Kidney (tissue), 11 donors: ENCODE data around the gene RGPD6. TPM values are rescaled to one million over a fixed set of nuclear protein-coding genes. Genes with fewer than 3 reads are reported as not detected.
"Not testable (repeated sequence)": the region's sequence is repeated elsewhere in the genome, so short reads cannot be mapped to it uniquely, and the experiment has no call there.

Experiments used
- DNase-seq, 5 donors: peaks; one replicate each; pipeline ENCODE4 v3.0.0-alpha.2; 2013 to 2020
- FAIRE-seq: peaks from 2 replicates; lab custom pipeline; 2012; peaks lifted over from hg19 to GRCh38; lab: Jason Lieb, UNC
- H3K27ac ChIP-seq, 2 donors: one replicate each; pipeline ENCODE4 v1.7.0; 2013; ENCODE audit warnings: low read depth in 2 of 2, low read length in 2 of 2, inconsistent platforms in 1 of 2
- H3K27me3 ChIP-seq: one replicate; pipeline ENCODE4 v1.7.1; 2013; ENCODE audit warnings: low read length, inconsistent platforms; ENCODE audit not compliant: control insufficient read depth, insufficient read depth
- H3K36me3 ChIP-seq, 3 donors: one replicate each; pipeline versions ENCODE4 v1.7.0 to v1.7.1; 2013; ENCODE audit warnings: low read length in 3 of 3, control low read depth in 1 of 3, inconsistent platforms in 1 of 3; ENCODE audit not compliant: insufficient read depth in 3 of 3, control insufficient read depth in 2 of 3
- H3K4me1 ChIP-seq, 3 donors: one replicate each; pipeline versions ENCODE4 v1.7.0 to v1.7.1; 2013; ENCODE audit warnings: low read length in 3 of 3, inconsistent platforms in 1 of 3, low read depth in 1 of 3; ENCODE audit not compliant: control insufficient read depth in 2 of 3, insufficient read depth in 2 of 3
- H3K4me3 ChIP-seq, 3 donors: one replicate each; pipeline versions ENCODE4 v1.7.0 to v1.8.1; 2013; ENCODE audit warnings: low read length in 3 of 3, control low read depth in 1 of 3, inconsistent platforms in 1 of 3
- H3K9ac ChIP-seq, 3 donors: one replicate each; pipeline versions ENCODE4 v1.7.0 to v1.7.1; 2013; ENCODE audit warnings: low read length in 3 of 3, control low read depth in 1 of 3, inconsistent platforms in 1 of 3
- H3K9me3 ChIP-seq, 3 donors: one replicate each; pipeline versions ENCODE4 v1.7.0 to v1.7.1; 2013; ENCODE audit warnings: low read length in 3 of 3, control low read depth in 1 of 3, inconsistent platforms in 1 of 3; ENCODE audit not compliant: control insufficient read depth in 2 of 3, insufficient read depth in 1 of 3
- intact Hi-C: fragments of 100-400 bp; cut with DNase I; formaldehyde crosslinking; loops from one replicate; pipeline ENCODE4 v1.11.1; 2022
- polyA plus RNA-seq: library from polyadenylated mRNA; stranded (reverse); fragments of 350-450 nt; fragmentation: Illumina TruSeq; extraction: RNeasy Lipid Tissue Mini Kit (QIAGEN cat#74804); gene quantifications from one replicate; pipeline ENCODE4 v1.2.3, GENCODE V29; 2014; ENCODE audit warnings: low read depth, low replicate concordance; ENCODE audit not compliant: insufficient read depth
- total RNA-seq: library from RNA; stranded (reverse); fragmentation: NEBNext Ultra II Directional; extraction: Animal tissue kit (Norgen Biotek cat#: 25700); gene quantifications from one replicate; pipeline ENCODE4 v1.2.1, GENCODE V29; 2021
- donor health status: control.
- donor health status: control.
- donor health status: DM: yes; HTN: yes; CAD: no.
- donor health status: Normal renal cell carcinoma (clear cell type).

RGPD6 gene
- total and polyA plus RNA-seq, 2 donors from 2014 or later = 7.7 to 19.5 TPM

DNA sequence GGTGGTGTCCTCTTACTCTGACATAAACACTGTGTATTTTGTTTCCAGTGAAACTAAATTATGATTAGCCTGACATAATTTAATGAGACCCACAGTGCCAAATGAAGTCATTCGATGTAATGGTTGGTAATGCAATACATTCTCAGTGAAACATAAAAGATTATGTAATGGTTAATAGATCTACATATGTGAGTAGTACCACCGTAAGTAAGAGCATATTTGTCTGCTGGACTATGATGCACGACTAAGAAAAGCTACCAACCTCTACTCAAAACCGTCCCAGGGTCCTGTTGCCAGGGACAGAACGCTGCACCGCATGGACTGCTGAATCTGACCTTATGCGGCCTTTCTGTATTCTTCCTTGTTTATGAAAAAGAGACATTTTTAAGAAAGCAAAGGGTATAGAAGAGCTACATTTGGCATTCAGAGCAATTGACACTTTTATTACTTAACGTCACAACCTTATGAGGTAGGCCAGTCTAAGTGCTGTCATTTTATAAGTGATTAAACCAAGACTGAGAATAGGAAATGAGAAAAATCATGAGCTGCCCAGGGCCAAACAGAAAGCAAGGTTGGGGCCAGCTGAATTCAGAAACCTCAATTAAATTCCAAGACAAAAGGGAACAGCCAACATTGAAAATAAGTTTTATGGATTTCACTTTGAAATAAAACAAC is 27.0 kb upstream of the RGPD6 start:
- H3K27me3 ChIP-seq, H3K4me1 ChIP-seq, H3K27ac ChIP-seq, H3K4me3 ChIP-seq, H3K36me3 ChIP-seq, FAIRE-seq, DNase-seq, intact Hi-C loops, H3K9ac ChIP-seq, H3K9me3 ChIP-seq: not testable (repeated sequence)

DNA sequence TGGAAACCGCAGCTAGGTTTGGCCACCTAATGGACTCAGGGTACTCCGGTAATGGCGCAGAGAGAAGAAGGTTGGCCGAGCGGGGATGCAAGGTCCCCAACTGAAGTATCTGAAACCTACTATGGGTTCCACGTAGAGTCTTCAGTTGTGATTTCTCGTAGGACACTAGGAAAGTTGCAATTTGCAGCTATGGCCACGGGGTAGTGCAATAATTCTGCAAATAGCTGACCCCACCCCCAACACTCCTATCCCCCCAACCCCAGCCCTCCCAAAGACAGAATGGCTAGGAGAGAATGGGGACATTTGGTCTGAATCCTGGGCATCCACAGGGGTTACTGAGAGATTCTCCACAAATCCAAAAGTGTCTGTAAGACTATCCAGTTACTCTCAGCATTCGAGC is 25.1 kb upstream of the RGPD6 start:
- H3K27ac ChIP-seq, H3K9ac ChIP-seq, H3K4me3 ChIP-seq, H3K36me3 ChIP-seq, H3K4me1 ChIP-seq, H3K27me3 ChIP-seq, H3K9me3 ChIP-seq, intact Hi-C loops, FAIRE-seq: not testable (repeated sequence)
- DNase-seq = peak in 1 of 5 donors; percentile 32

DNA sequence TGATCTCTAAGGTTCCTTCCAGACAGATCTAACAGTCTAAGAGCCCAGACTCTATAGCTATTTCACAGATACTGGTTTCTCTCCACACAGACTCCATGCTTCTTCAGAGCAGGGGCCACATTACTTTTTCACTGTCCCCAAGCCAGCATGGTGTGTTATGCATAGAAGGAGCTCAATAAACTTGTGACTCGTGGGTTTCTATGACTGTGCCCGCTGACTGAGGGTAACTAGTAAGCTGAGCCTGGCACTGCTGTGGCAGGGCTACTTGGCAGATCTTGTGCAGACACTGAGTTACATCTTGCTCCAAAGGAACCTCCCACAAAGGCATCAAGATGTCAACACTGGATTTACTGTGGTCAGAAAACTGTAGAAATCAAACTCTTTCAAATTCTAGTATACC is 15.0 kb upstream of the RGPD6 start:
- H3K27me3 ChIP-seq, H3K36me3 ChIP-seq, FAIRE-seq, H3K9ac ChIP-seq, H3K4me3 ChIP-seq, intact Hi-C loops, H3K9me3 ChIP-seq, DNase-seq, H3K27ac ChIP-seq, H3K4me1 ChIP-seq: not testable (repeated sequence)

DNA sequence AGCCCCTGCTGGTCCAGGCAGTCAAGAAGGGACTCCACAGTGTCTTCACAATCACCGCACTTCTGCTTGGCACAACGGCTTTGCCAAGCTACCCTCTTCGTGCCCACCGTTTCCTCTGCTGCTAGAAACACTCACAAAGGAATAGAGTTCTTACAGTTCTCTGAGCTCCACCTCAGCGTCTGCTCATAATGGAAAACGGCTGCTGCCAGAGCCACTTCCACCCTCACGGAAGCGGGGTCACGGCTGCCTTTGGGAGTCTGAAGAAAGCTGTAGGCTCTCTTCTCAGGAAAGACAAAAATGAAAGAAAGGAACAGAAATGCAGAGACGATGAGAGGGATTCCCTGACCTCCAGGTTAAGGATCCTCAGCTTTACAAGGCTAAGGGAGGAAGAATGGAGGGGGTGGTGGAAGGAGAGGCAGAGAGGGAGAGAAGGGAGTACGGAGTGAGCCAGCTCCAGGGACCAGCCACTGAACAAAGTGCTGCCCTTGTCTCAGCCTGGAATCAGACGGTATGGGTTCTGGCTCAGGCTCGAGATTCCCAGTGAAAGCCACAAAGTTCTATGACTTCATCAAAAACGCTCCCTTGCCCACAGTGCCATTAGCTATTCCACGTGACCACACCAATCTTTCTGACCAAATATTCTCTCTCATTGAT is 12.8 kb upstream of the RGPD6 start:
- H3K9me3 ChIP-seq, intact Hi-C loops, H3K27ac ChIP-seq, H3K27me3 ChIP-seq, H3K4me1 ChIP-seq, H3K9ac ChIP-seq, H3K4me3 ChIP-seq, H3K36me3 ChIP-seq, DNase-seq, FAIRE-seq: not testable (repeated sequence)

DNA sequence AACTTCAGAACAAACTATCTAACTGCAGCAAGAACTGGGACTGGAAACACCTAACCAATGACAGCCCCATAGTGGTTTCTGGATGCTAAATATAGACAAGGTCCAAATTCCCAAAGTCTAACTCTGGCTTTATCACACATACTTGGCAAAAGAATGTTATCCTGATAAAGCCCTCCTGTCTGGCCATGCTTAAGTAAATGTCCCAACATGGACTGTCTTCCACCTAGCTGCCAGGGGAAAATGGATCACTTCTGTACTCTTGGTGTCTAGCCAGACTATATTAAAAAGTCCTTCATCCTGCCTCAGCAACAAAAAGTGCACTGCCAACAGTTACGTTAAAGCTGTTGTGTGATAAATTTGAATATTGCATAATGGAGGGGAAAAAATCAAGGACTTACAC is 11.5 kb upstream of the RGPD6 start:
- not testable (repeated sequence) for H3K36me3 ChIP-seq, FAIRE-seq

DNA sequence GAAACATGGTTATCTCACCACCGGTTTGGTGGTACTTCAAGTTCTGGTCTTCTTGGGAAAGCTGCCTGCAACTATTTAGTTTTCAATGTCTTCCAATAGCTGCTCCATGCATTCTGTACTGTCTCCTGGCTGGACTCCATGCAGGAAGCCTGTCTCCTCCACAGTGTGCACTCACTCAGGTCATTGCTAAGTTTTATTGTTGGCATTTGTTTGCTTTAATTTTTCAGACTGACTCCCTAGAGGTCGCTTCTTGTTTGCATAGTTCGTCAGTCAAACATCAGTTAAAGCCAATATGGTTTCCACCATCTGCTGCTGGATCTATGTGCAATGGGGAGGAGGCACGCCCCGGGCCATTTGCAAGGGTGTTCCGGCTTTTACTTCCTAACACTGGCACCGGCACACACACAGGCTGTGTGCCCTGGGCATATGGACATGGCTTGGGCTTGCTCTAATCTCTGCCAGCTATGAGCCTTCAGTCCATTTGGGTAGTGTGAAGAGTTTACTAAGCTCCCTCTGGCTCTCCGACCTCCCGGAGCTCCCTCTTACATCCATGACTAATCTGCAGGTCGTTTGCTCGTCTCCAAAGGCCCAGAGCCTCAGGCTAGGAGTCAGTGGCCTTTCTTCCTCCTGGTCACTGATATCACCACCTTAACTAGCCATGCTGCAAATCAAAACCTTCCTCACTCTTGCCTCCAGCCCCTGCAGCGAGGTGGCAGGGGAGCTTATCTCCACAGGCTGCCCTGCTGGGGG is 2.4 kb upstream of the RGPD6 start:
- H3K27me3 ChIP-seq, intact Hi-C loops: not testable (repeated sequence)

More for the DNA sequence above, 11.5 kb upstream of the RGPD6 start:
- H3K9ac ChIP-seq, intact Hi-C loops, H3K4me1 ChIP-seq, DNase-seq, H3K27me3 ChIP-seq, H3K27ac ChIP-seq, H3K4me3 ChIP-seq, H3K9me3 ChIP-seq: not testable (repeated sequence)

DNA sequence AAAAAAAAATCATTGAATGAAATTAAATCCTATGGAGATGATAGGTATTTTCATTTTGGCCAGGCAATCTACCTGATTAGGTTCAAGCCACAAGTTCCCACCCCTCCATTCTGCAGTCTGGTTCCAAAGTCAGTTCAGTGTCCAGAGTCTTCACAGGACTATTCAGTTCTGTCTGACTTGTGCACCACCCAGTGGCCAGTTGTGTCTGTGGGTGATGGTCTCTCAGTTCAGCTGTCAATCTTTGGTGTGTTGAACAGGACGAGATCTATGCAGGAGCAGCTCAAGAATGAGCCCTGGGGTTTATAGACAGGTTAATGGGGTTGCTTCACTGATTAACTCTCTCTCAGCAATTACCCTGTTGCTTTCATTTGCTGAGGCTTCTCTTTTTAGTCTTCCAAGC is 1.4 kb upstream of the RGPD6 start:
- DNase-seq, H3K4me3 ChIP-seq, H3K9ac ChIP-seq, H3K36me3 ChIP-seq, FAIRE-seq, H3K27me3 ChIP-seq, H3K4me1 ChIP-seq, H3K9me3 ChIP-seq, H3K27ac ChIP-seq, intact Hi-C loops: not testable (repeated sequence)

More for the DNA sequence above, 2.4 kb upstream of the RGPD6 start:
- not testable (repeated sequence) for H3K36me3 ChIP-seq, H3K9me3 ChIP-seq, FAIRE-seq, DNase-seq, H3K4me3 ChIP-seq, H3K27ac ChIP-seq, H3K4me1 ChIP-seq, H3K9ac ChIP-seq

DNA sequence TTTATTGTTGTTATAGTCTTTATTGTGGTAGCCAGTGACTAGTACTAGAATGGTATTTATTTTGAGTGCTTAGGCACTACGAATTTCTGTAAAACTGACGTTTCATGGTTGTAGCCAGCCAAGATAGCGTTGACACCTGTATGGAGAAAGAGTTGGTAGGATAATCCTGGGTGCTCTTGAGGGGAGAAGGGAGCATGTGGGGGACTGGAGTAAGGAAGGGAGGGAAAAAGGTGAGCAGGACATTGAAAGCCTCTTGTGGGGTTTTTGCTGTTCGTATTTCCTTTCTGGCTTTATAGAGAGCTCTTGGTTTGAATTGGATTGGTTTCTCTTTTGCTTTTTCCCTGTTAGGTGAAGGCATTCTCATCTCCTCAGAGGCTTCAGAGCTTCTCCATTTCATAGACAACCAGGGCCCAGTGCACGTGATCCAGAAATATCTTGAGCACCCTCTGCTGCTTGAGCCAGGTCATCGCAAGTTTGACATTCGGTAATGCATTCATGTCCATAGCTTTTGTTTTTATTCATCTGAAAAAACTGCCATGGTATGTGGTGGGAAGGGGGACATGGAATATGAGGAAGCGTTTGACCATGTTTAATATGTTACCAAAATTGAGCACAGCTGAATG is 77.2 kb downstream of the RGPD6 start:
- H3K4me3 ChIP-seq, FAIRE-seq, H3K9ac ChIP-seq, H3K4me1 ChIP-seq, intact Hi-C loops, H3K9me3 ChIP-seq, DNase-seq, H3K27me3 ChIP-seq, H3K27ac ChIP-seq, H3K36me3 ChIP-seq: not testable (repeated sequence)
